ENCODE data around the gene PLCZ1. TPM values are rescaled to one million over a fixed set of nuclear protein-coding genes. Genes with fewer than 3 reads are reported as not detected.

PLCZ1 gene
- total RNA-seq, 2 donors from 2014 or later, result not detected

DNA sequence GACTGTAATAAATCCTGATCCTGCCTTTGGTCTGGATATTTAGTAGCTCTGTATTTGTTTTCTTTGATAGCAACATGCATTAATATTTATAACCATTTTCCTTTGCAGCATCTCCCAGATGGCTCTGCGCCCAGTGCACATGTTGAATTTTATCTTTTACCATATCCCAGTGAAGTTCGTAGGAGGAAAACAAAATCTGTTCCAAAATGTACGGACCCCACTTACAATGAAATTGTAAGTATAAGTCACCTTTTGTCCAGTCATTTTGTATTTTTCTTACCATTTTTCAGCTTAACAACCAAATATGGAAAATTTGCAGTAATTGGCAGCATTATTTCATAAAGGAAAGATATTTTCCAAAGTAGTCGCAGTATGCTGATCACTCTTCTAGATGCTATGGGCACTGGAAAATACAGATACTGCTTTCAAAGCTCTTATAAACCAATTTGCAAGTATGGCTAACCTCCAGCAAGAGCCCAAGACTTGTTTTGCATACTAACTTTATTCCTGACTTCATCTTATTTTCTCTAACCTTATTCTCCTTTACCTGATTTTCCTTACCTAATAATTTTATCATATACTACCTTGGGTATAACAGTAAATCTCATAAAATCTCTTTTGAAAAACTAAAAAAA is 97.4 kb downstream of the PLCZ1 start:
- ATAC-seq (ENCODE audit: insufficient number of reproducible peaks, low FRiP score, low read depth) (no peak), DNase-seq (ENCODE audit: low spot score) (no peak)
- Histone ChIP-seq H3K27ac (no peak overlapping the region), H3K36me3 (no peaks in the 10 kb centered on the region), H3K4me3 (no peak overlapping the region), H3K27me3 (replicated peaks; ENCODE audit: insufficient read depth) (no peaks in the 10 kb centered on the region), H3K4me1 (ENCODE audit: control insufficient read depth in 1 of 2, low read depth in 2 of 2) (no peaks in the 10 kb centered on the region), H3K9me3 (no peaks in the 10 kb centered on the region)
- no peak for TF ChIP-seq CTCF (IDR thresholded peaks at IDR 0.05)

GRCh38 chr12:18634382-18634781 is 103.4 kb downstream of the PLCZ1 start:
- no peaks in the 10 kb centered on the region for H3K4me1 ChIP-seq (ENCODE audit: control insufficient read depth in 1 of 2, low read depth in 2 of 2)
- H3K4me3 ChIP-seq, result no peak overlapping the region
- H3K27ac ChIP-seq, result no peak overlapping the region
- no peak for ATAC-seq (ENCODE audit: insufficient number of reproducible peaks, low FRiP score, low read depth)
- H3K9me3 ChIP-seq, result no peaks in the 10 kb centered on the region
- H3K27me3 ChIP-seq (replicated peaks; ENCODE audit: insufficient read depth), result no peaks in the 10 kb centered on the region
- no peak for DNase-seq (ENCODE audit: low spot score)
- TF ChIP-seq CTCF (IDR thresholded peaks at IDR 0.05), result no peak
- H3K36me3 ChIP-seq, result no peaks in the 10 kb centered on the region

Other genes with a start within 250 kb of the PLCZ1 start
- gene CAPZA3, start 107 bp upstream of the PLCZ1 start, total RNA-seq, result not detected

All from thoracic aorta (tissue), 2 donors.